Endodermal cell (in vitro differentiated cells): Measurements from ENCODE around the gene EIF3M. TPM values are rescaled to one million over a fixed set of nuclear protein-coding genes. Genes with fewer than 3 reads are reported as not detected.

Experiments used
- DNase-seq: peaks from one replicate; pipeline ENCODE4 v3.0.0-alpha.2; 2017
- H3K27ac ChIP-seq: 2 replicates; pipeline ENCODE4 v1.5.1; 2013; ENCODE audit warnings: mild to moderate bottlenecking, low read depth, low read length, moderate library complexity
- H3K27me3 ChIP-seq: 2 replicates; pipeline ENCODE4 v1.6.1; 2013; ENCODE audit warnings: mild to moderate bottlenecking, low read length, moderate library complexity; ENCODE audit not compliant: insufficient read depth, control insufficient read depth, poor library complexity, severe bottlenecking
- H3K36me3 ChIP-seq: 2 replicates; pipeline ENCODE4 v1.7.0; 2013; ENCODE audit warnings: mild to moderate bottlenecking, low read length, moderate library complexity; ENCODE audit not compliant: control insufficient read depth, insufficient read depth
- H3K4me1 ChIP-seq: one replicate; pipeline ENCODE4 v1.7.0; 2013; ENCODE audit warnings: low read length; ENCODE audit not compliant: control insufficient read depth, insufficient read depth
- H3K4me3 ChIP-seq: 2 replicates; pipeline ENCODE4 v1.5.1; 2013; ENCODE audit warnings: mild to moderate bottlenecking, low read length, moderate library complexity
- H3K9ac ChIP-seq: 2 replicates; pipeline ENCODE4 v1.6.1; 2013; ENCODE audit warnings: mild to moderate bottlenecking, low read length, moderate library complexity; ENCODE audit not compliant: poor library complexity, severe bottlenecking; ENCODE audit errors: extremely low read depth
- H3K9me3 ChIP-seq: 2 replicates; pipeline ENCODE4 v1.6.1; 2013; ENCODE audit warnings: mild to moderate bottlenecking, low read length, moderate library complexity; ENCODE audit not compliant: control insufficient read depth
- H3K27ac Mint-ChIP-seq: 2 replicates; pipeline ENCODE4 v1.8.0; 2020; ENCODE audit warnings: mixed read lengths
- H3K27me3 Mint-ChIP-seq: 2 replicates; pipeline ENCODE4 v1.8.0; 2021; ENCODE audit warnings: mild to moderate bottlenecking, mixed read lengths; ENCODE audit not compliant: insufficient read depth
- H3K36me3 Mint-ChIP-seq: 2 replicates; pipeline ENCODE4 v1.8.0; 2020; ENCODE audit warnings: low read depth, mixed read lengths
- H3K4me1 Mint-ChIP-seq: 2 replicates; pipeline ENCODE4 v1.8.0; 2020; ENCODE audit warnings: mixed read lengths
- H3K4me3 Mint-ChIP-seq: 2 replicates; pipeline ENCODE4 v1.8.0; 2020; ENCODE audit warnings: mild to moderate bottlenecking, moderate library complexity, mixed read lengths
- H3K9me3 Mint-ChIP-seq: 2 replicates; pipeline ENCODE4 v1.8.0; 2020; ENCODE audit warnings: mild to moderate bottlenecking, mixed read lengths
- CTCF ChIP-seq: fragments of 200-600 bp; sonication (generic); conservative IDR thresholded peaks from 2 replicates; pipeline ENCODE4 v1.5.0; 2021; ENCODE audit warnings: antibody characterized with exemption, mild to moderate bottlenecking
- WGBS, 2 experiments: methylation state at CpG; one replicate each; pipeline versions ENCODE4 v1.1.5 to v1.1.7; 2013; ENCODE audit warnings: missing lambda C conversion rate in 2 of 2, mixed read lengths in 1 of 2; ENCODE audit not compliant: insufficient coverage in 1 of 2, insufficient read length in 1 of 2; 5-methylcytosine and 5-hydroxymethylcytosine counted together
- long read RNA-seq, 4 experiments: library from polyadenylated mRNA in 2 of 4; library from RNA in 1 of 4; library from capped mRNA in 1 of 4; stranded (forward) in 3 of 4; unstranded in 1 of 4; transcript quantifications; one replicate each; pipeline ENCODE4 v2.0.0, GENCODE V29; 2020 to 2021; ENCODE audit warnings: inconsistent platforms in 1 of 4
- polyA plus RNA-seq, 2 experiments: library from polyadenylated mRNA; stranded (reverse); fragments of 50-300 nt; gene quantifications; one replicate each; pipeline ENCODE4 v1.2.3, GENCODE V29; 2013
- total RNA-seq, 2 donors: library from RNA; stranded (reverse); fragmentation: NEBNext Ultra II Directional in 1 of 2; extraction: Animal tissue kit (Norgen Biotek cat#: 25700) in 1 of 2; gene quantifications; 2 replicates in 1 of 2; 3 replicates in 1 of 2; pipeline ENCODE4 v1.2.1, GENCODE V29; 2021

Gene EIF3M
- total RNA-seq, result 100 to 1,000 TPM; 237 to 269 TPM
- 364 TPM for polyA plus RNA-seq (2013, experiment 1 of 2)
- 310 TPM for polyA plus RNA-seq (2013, experiment 2 of 2)
- long read RNA-seq, experiment 1, full-length matches to known transcripts, result 90 of 112 reads
- long read RNA-seq, experiment 1, partial matches to known transcripts, result 6 of 112 reads
- long read RNA-seq, experiment 1, other reads (novel, unspliced or antisense), result 16 of 112 reads
- long read RNA-seq, experiment 2, full-length matches to known transcripts, result 191 of 219 reads
- long read RNA-seq, experiment 2, partial matches to known transcripts, result 6 of 219 reads
- long read RNA-seq, experiment 2, other reads (novel, unspliced or antisense), result 22 of 219 reads
- long read RNA-seq, experiment 3, full-length matches to known transcripts, result 401 of 436 reads
- long read RNA-seq, experiment 3, partial matches to known transcripts, result 2 of 436 reads
- long read RNA-seq, experiment 3, other reads (novel, unspliced or antisense), result 33 of 436 reads
- long read RNA-seq, experiment 4, full-length matches to known transcripts, result 400 of 448 reads
- long read RNA-seq, experiment 4, partial matches to known transcripts, result 14 of 448 reads
- long read RNA-seq, experiment 4, other reads (novel, unspliced or antisense), result 34 of 448 reads

- Histone ChIP-seq H3K4me1 (peaks cover 3% of the 10 kb centered on the region), H3K4me3 (peak within 1 kb of the TSS; percentile 90), H3K9me3 (no peaks in the 10 kb centered on the region), H3K27ac (peak within 1 kb of the TSS; percentile 81), H3K36me3 (peaks cover 16% of the 10 kb centered on the region), H3K27me3 (no peaks in the 10 kb centered on the region), H3K9ac (peak within 1 kb of the TSS; percentile 86)
- H3K4me3 Mint-ChIP-seq, result peak within 1 kb of the TSS; percentile 96
- WGBS, 2 experiments, result 0% methylated on average over 19 to 70 of the region's 70 CpGs
- H3K4me1 Mint-ChIP-seq, result peaks cover 23% of the 10 kb centered on the region
- DNase-seq, result peak; percentile 98
- peak within 1 kb of the TSS; percentile 96 for H3K27ac Mint-ChIP-seq
- peaks cover 2% of the 10 kb centered on the region for H3K27me3 Mint-ChIP-seq
- TF ChIP-seq CTCF, result no peak
- peaks cover 6% of the 10 kb centered on the region for H3K9me3 Mint-ChIP-seq
- peaks cover 11% of the 10 kb centered on the region for H3K36me3 Mint-ChIP-seq
Measured at GRCh38 chr11:32583459-32584271, at the start of gene EIF3M. Gene EIF3M, plus strand, starts transcription at chr11:32583831. Its CDS starts 57 bp downstream, at chr11:32583888.

GRCh38 chr11:32538804-32539203, 44.8 kb upstream of the EIF3M start:
- H3K9ac ChIP-seq, result no peak overlapping the region
- peaks cover 16% of the 10 kb centered on the region for H3K9me3 Mint-ChIP-seq
- H3K27me3 ChIP-seq, result no peaks in the 10 kb centered on the region
- no peaks in the 10 kb centered on the region for H3K36me3 Mint-ChIP-seq
- no peaks in the 10 kb centered on the region for H3K27me3 Mint-ChIP-seq
- no peak overlapping the region for H3K27ac Mint-ChIP-seq
- 93 to 98% methylated on average over 5 to 7 of the region's 7 CpGs for WGBS, 2 experiments
- H3K4me1 Mint-ChIP-seq, result no peaks in the 10 kb centered on the region
- no peak for TF ChIP-seq CTCF
- no peak overlapping the region for H3K4me3 ChIP-seq
- H3K4me1 ChIP-seq, result no peaks in the 10 kb centered on the region
- no peak overlapping the region for H3K4me3 Mint-ChIP-seq
- no peak overlapping the region for H3K27ac ChIP-seq
- no peaks in the 10 kb centered on the region for H3K9me3 ChIP-seq
- no peaks in the 10 kb centered on the region for H3K36me3 ChIP-seq
- no peak for DNase-seq

GRCh38 chr11:32549611-32550187, 33.9 kb upstream of the EIF3M start:
- H3K9me3 Mint-ChIP-seq, result no peaks in the 10 kb centered on the region
- Histone ChIP-seq H3K36me3 (no peaks in the 10 kb centered on the region), H3K9ac (no peak overlapping the region), H3K9me3 (no peaks in the 10 kb centered on the region), H3K27me3 (no peaks in the 10 kb centered on the region), H3K27ac (no peak overlapping the region), H3K4me1 (no peaks in the 10 kb centered on the region), H3K4me3 (no peak overlapping the region)
- H3K36me3 Mint-ChIP-seq, result no peaks in the 10 kb centered on the region
- TF ChIP-seq CTCF, result no peak
- no peak overlapping the region for H3K4me3 Mint-ChIP-seq
- WGBS, 2 experiments, result 75 to 100% methylated on average over 1 of the region's 1 CpG
- no peak overlapping the region for H3K27ac Mint-ChIP-seq
- no peaks in the 10 kb centered on the region for H3K4me1 Mint-ChIP-seq
- H3K27me3 Mint-ChIP-seq, result peaks cover 2% of the 10 kb centered on the region
- no peak for DNase-seq
